Astrocyte (in vitro differentiated cells and primary cell): ENCODE data around the gene AGPAT3. TPM values are rescaled to one million over a fixed set of nuclear protein-coding genes. Genes with fewer than 3 reads are reported as not detected.

ENCODE experiments used
- DNase-seq: peaks from one replicate; pipeline ENCODE4 v3.0.0-alpha.2; 2010; ENCODE audit warnings: low read depth
- FAIRE-seq: peaks from 2 replicates; lab custom pipeline; 2011; peaks lifted over from hg19 to GRCh38; lab: Jason Lieb, UNC
- H2AFZ ChIP-seq: 2 replicates; pipeline ENCODE4 v1.6.0; 2012; ENCODE audit warnings: low read depth, low read length, inconsistent platforms
- H3K27ac ChIP-seq: 2 replicates; pipeline ENCODE4 v1.5.1; 2011; ENCODE audit warnings: low read depth, low read length, inconsistent platforms
- H3K27me3 ChIP-seq: 2 replicates; pipeline ENCODE4 v1.6.0; 2011; ENCODE audit warnings: low read length, inconsistent platforms; ENCODE audit not compliant: insufficient read depth
- H3K36me3 ChIP-seq: 2 replicates; pipeline ENCODE4 v1.5.1; 2011; ENCODE audit warnings: low read length, inconsistent platforms; ENCODE audit not compliant: insufficient read depth
- H3K4me1 ChIP-seq: 2 replicates; pipeline ENCODE4 v1.5.1; 2011; ENCODE audit warnings: low read length, inconsistent platforms; ENCODE audit not compliant: insufficient read depth
- H3K4me2 ChIP-seq: 2 replicates; pipeline ENCODE4 v1.6.0; 2012; ENCODE audit warnings: low read length, inconsistent platforms
- H3K4me3 ChIP-seq: 2 replicates; pipeline ENCODE4 v1.5.1; 2011; ENCODE audit warnings: low read depth, mild to moderate bottlenecking, low read length, inconsistent platforms; ENCODE audit not compliant: insufficient read depth
- H3K79me2 ChIP-seq: 2 replicates; pipeline ENCODE4 v1.6.0; 2012; ENCODE audit warnings: mild to moderate bottlenecking, low read length, inconsistent platforms; ENCODE audit not compliant: insufficient read depth
- H3K9ac ChIP-seq: 2 replicates; pipeline ENCODE4 v1.6.0; 2012; ENCODE audit warnings: mild to moderate bottlenecking, low read length, inconsistent platforms
- H3K9me3 ChIP-seq: 2 replicates; pipeline ENCODE4 v1.5.1; 2012; ENCODE audit warnings: low read depth, mild to moderate bottlenecking, low read length, inconsistent platforms; ENCODE audit not compliant: insufficient read depth
- H4K20me1 ChIP-seq: 2 replicates; pipeline ENCODE4 v1.6.0; 2012; ENCODE audit warnings: low read length, inconsistent platforms; ENCODE audit not compliant: insufficient read depth
- H3K27ac Mint-ChIP-seq: one replicate; pipeline ENCODE4 v1.8.0; 2021; ENCODE audit warnings: mild to moderate bottlenecking, mixed read lengths; ENCODE audit not compliant: unreplicated experiment
- H3K27me3 Mint-ChIP-seq: one replicate; pipeline ENCODE4 v1.8.0; 2021; ENCODE audit warnings: low read depth, mixed read lengths; ENCODE audit not compliant: unreplicated experiment
- H3K36me3 Mint-ChIP-seq: one replicate; pipeline ENCODE4 v1.8.0; 2021; ENCODE audit warnings: low read depth, mixed read lengths; ENCODE audit not compliant: unreplicated experiment
- H3K4me1 Mint-ChIP-seq: one replicate; pipeline ENCODE4 v1.8.0; 2021; ENCODE audit warnings: low read depth, mixed read lengths; ENCODE audit not compliant: unreplicated experiment
- H3K4me3 Mint-ChIP-seq: one replicate; pipeline ENCODE4 v1.8.0; 2021; ENCODE audit warnings: mild to moderate bottlenecking, moderate library complexity, mixed read lengths; ENCODE audit not compliant: unreplicated experiment
- H3K9me3 Mint-ChIP-seq: one replicate; pipeline ENCODE4 v1.8.0; 2021; ENCODE audit warnings: mild to moderate bottlenecking, mixed read lengths; ENCODE audit not compliant: unreplicated experiment
- EZH2 ChIP-seq: IDR thresholded peaks from 2 replicates; pipeline ENCODE4 v1.6.1; 2012; ENCODE audit warnings: mild to moderate bottlenecking, low read length, inconsistent platforms; ENCODE audit not compliant: insufficient read depth
- total RNA-seq: library from RNA; stranded (reverse); gene quantifications from 2 replicates; pipeline ENCODE4 v1.2.1, GENCODE V29; 2021
- TF ChIP-seq, protein P1 (sequence below): IDR thresholded peaks from 2 replicates; pipeline ENCODE4 v1.5.1; 2011; ENCODE audit warnings: low read depth, mild to moderate bottlenecking, inconsistent platforms, low read length, moderate library complexity; ENCODE audit not compliant: insufficient read depth

AGPAT3 gene
- total RNA-seq, 1 donor from 2014 or later: 34.7 TPM

DNA sequence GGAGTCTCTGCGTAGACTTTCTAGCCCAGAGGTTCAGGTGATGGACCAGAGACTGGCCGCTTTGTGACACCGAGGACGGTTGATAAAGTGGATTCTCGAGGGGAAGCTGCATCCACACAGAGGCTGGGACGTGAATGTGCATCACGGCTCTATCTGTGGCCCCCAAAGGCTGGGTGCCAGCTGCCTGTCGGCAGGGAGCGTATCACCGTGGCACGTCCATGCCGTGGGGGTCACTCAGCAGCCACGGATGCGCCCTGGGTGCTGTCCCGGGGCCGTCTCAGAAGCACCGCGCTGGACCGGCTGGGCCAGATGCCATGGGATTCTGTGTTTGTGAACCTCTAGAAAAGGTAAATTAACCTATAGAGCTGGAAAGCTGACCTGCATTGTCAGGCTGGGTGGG is 89.9 kb downstream of the AGPAT3 start:
- H3K9ac ChIP-seq: no peak overlapping the region
- H3K4me1 ChIP-seq: peaks cover 10% of the 10 kb centered on the region
- H3K36me3 ChIP-seq: no peaks in the 10 kb centered on the region
- no peak overlapping the region for H3K4me2 ChIP-seq
- H3K4me3 ChIP-seq: no peak overlapping the region
- Mint-ChIP-seq H3K4me1 (peaks cover 5% of the 10 kb centered on the region), H3K36me3 (peaks cover 9% of the 10 kb centered on the region), H3K27me3 (peaks cover 5% of the 10 kb centered on the region), H3K9me3 (no peaks in the 10 kb centered on the region), H3K27ac (no peak overlapping the region), H3K4me3 (no peak overlapping the region)
- no peak overlapping the region for H2AFZ ChIP-seq
- H3K27ac ChIP-seq: no peak overlapping the region
- no peaks in the 10 kb centered on the region for H3K79me2 ChIP-seq
- no peaks in the 10 kb centered on the region for H3K9me3 ChIP-seq
- H3K27me3 ChIP-seq: no peaks in the 10 kb centered on the region
- FAIRE-seq (no peak), DNase-seq (no peak)
- TF ChIP-seq EZH2: no peak
- TF ChIP-seq, protein P1, sequence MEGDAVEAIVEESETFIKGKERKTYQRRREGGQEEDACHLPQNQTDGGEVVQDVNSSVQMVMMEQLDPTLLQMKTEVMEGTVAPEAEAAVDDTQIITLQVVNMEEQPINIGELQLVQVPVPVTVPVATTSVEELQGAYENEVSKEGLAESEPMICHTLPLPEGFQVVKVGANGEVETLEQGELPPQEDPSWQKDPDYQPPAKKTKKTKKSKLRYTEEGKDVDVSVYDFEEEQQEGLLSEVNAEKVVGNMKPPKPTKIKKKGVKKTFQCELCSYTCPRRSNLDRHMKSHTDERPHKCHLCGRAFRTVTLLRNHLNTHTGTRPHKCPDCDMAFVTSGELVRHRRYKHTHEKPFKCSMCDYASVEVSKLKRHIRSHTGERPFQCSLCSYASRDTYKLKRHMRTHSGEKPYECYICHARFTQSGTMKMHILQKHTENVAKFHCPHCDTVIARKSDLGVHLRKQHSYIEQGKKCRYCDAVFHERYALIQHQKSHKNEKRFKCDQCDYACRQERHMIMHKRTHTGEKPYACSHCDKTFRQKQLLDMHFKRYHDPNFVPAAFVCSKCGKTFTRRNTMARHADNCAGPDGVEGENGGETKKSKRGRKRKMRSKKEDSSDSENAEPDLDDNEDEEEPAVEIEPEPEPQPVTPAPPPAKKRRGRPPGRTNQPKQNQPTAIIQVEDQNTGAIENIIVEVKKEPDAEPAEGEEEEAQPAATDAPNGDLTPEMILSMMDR: no peak
- peaks cover 60% of the 10 kb centered on the region for H4K20me1 ChIP-seq

DNA sequence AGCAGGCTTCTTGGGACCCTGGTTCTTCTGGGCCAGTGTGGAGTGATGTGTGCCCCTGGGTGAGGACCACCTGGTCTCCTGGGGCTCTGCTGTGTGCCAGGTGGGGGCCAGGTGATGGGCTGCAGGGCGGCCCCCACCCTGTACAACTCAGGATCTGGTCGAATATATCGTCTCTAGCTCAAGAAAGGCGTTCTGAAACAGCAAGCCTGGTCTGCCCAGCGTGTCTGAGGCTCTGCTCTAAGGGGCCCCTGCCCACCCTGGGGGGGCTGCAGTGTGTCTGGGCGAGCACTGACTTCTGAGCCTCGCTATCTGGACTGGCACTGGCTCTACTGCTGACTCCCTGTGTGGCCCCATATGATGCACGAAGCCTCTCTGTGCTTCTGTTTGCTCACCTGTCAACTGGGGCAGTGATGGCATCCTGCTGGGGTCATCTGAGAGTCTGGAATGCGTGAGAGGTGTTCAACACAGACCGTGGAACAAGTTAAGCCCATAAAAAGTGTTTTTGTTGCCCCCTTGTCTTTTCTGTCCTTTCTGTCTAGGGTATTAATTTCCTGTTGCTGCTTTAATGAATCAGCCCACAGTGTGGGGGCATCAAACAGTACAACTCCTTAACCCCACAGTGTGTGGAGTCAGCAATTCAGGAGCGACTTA is 91.1 kb downstream of the AGPAT3 start:
- TF ChIP-seq, protein P1: no peak
- no peak for TF ChIP-seq EZH2
- Histone ChIP-seq H3K36me3 (no peaks in the 10 kb centered on the region), H3K79me2 (no peaks in the 10 kb centered on the region), H3K27me3 (no peaks in the 10 kb centered on the region), H3K4me2 (peak overlapping the region; percentile 23), H3K27ac (no peak overlapping the region), H3K4me1 (peaks cover 10% of the 10 kb centered on the region), H3K9me3 (no peaks in the 10 kb centered on the region), H2AFZ (no peak overlapping the region), H4K20me1 (peaks cover 63% of the 10 kb centered on the region), H3K4me3 (no peak overlapping the region), H3K9ac (peak overlapping the region; percentile 0)
- Mint-ChIP-seq H3K9me3 (no peaks in the 10 kb centered on the region), H3K4me3 (no peak overlapping the region), H3K4me1 (peaks cover 5% of the 10 kb centered on the region), H3K27me3 (peaks cover 5% of the 10 kb centered on the region), H3K36me3 (peaks cover 9% of the 10 kb centered on the region), H3K27ac (no peak overlapping the region)
- FAIRE-seq: no peak
- DNase-seq: no peak

DNA sequence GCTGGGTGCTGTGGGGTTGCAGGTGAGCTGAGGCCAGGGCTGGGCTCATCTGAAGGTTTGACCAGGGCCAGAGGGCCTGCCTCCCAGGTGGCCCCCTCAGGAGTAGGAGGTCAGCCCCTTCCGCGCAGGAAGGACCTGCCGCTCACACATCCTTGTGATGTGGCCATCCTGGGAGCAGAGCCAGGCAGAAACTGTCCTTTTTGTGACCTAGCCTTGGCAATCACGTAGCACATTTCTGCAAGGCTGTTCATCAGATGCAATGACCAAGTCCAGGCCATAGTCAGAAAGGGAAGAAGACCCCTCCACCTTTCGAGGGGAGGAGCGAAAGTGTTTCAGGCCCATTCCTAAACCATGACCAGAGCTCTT is 91.6 kb downstream of the AGPAT3 start:
- TF ChIP-seq, protein P1: no peak
- TF ChIP-seq EZH2: no peak
- Mint-ChIP-seq H3K27ac (no peak overlapping the region), H3K4me1 (peaks cover 5% of the 10 kb centered on the region), H3K9me3 (no peaks in the 10 kb centered on the region), H3K4me3 (no peak overlapping the region), H3K36me3 (peaks cover 11% of the 10 kb centered on the region), H3K27me3 (peaks cover 4% of the 10 kb centered on the region)
- peak overlapping the region; percentile 0 for H3K9ac ChIP-seq
- no peaks in the 10 kb centered on the region for H3K9me3 ChIP-seq
- peaks cover 59% of the 10 kb centered on the region for H4K20me1 ChIP-seq
- H2AFZ ChIP-seq: no peak overlapping the region
- no peak for FAIRE-seq
- H3K79me2 ChIP-seq: no peaks in the 10 kb centered on the region
- peak; percentile 53 for DNase-seq
- no peaks in the 10 kb centered on the region for H3K36me3 ChIP-seq
- H3K27me3 ChIP-seq: no peaks in the 10 kb centered on the region
- no peak overlapping the region for H3K27ac ChIP-seq
- H3K4me3 ChIP-seq: no peak overlapping the region
- H3K4me2 ChIP-seq: peak overlapping the region; percentile 23
- H3K4me1 ChIP-seq: peaks cover 10% of the 10 kb centered on the region
